GM18526 (cell line): ENCODE data around the gene SINHCAF.

Source experiments
- POLR2A ChIP-seq: IDR thresholded peaks from 3 replicates; pipeline ENCODE4 v1.6.1; 2011; ENCODE audit not compliant: insufficient read length; ENCODE audit errors: extremely low read depth

The SINHCAF gene

GRCh38 chr12:31325877-31326631 is at the start of gene SINHCAF:
Gene SINHCAF, minus strand, starts transcription at chr12:31326150. Its CDS starts 27,946 bp downstream, at chr12:31298204.
- peak; percentile 95 for TF ChIP-seq POLR2A

- no peak for TF ChIP-seq POLR2A
These were observed 45.3 kb upstream of the SINHCAF start for GRCh38 chr12:31371256-31371620.

GRCh38 chr12:31370531-31371255 is 44.7 kb upstream of the SINHCAF start:
- no peak for TF ChIP-seq POLR2A

- no peak for TF ChIP-seq POLR2A
These were observed 44.0 kb upstream of the SINHCAF start for GRCh38 chr12:31369712-31370521.

GRCh38 chr12:31368666-31369361 is 42.9 kb upstream of the SINHCAF start:
- no peak for TF ChIP-seq POLR2A

GRCh38 chr12:31366104-31366621 is 40.2 kb upstream of the SINHCAF start:
- no peak for TF ChIP-seq POLR2A

GRCh38 chr12:31363831-31364230 is 37.9 kb upstream of the SINHCAF start:
- TF ChIP-seq POLR2A: no peak

- TF ChIP-seq POLR2A: no peak
These were observed 37.5 kb upstream of the SINHCAF start for GRCh38 chr12:31363416-31363809.

- no peak for TF ChIP-seq POLR2A
These were observed 36.9 kb upstream of the SINHCAF start for GRCh38 chr12:31362759-31363415.

GRCh38 chr12:31362115-31362758 is 36.3 kb upstream of the SINHCAF start:
- TF ChIP-seq POLR2A: no peak

GRCh38 chr12:31361730-31362114 is 35.8 kb upstream of the SINHCAF start:
- no peak for TF ChIP-seq POLR2A

- TF ChIP-seq POLR2A: no peak
These were observed 29.8 kb upstream of the SINHCAF start for GRCh38 chr12:31355747-31356107.

- no peak for TF ChIP-seq POLR2A
These were observed 28.1 kb upstream of the SINHCAF start for GRCh38 chr12:31353750-31354708.

GRCh38 chr12:31346267-31346666 is 20.3 kb upstream of the SINHCAF start:
- no peak for TF ChIP-seq POLR2A
